RCC 7860 (cell line): Measurements from ENCODE around the gene MED4.

Source experiments
- DNase-seq: peaks from one replicate; pipeline ENCODE4 v3.0.0-alpha.2; 2015; ENCODE audit warnings: low spot score
- FAIRE-seq: peaks from 2 replicates; lab custom pipeline; 2012; peaks lifted over from hg19 to GRCh38; lab: Jason Lieb, UNC

MED4 gene

GRCh38 chr13:48094781-48095502, at the start of gene MED4:
MED4 (minus strand) TSS chr13:48095104; CDS start chr13:48095078, 26 bp downstream.
- FAIRE-seq (peak; percentile 40), DNase-seq (peak; percentile 83)

GRCh38 chr13:48144413-48145035, 49.6 kb upstream of the MED4 start:
- no peak for DNase-seq
- FAIRE-seq: no peak

- FAIRE-seq: no peak
Measured at GRCh38 chr13:48142436-48142835, 47.5 kb upstream of the MED4 start.

GRCh38 chr13:48138270-48138669, 43.4 kb upstream of the MED4 start:
- DNase-seq: no peak
- FAIRE-seq: no peak

More at GRCh38 chr13:48142436-48142835, 47.5 kb upstream of the MED4 start:
- no peak for DNase-seq

- DNase-seq (no peak), FAIRE-seq (no peak)
Measured at GRCh38 chr13:48132961-48133360, 38.1 kb upstream of the MED4 start.

- no peak for FAIRE-seq
- no peak for DNase-seq
Measured at GRCh38 chr13:48131533-48131932, 36.6 kb upstream of the MED4 start.

- peak; percentile 59 for DNase-seq
- FAIRE-seq: peak; percentile 61
Measured at GRCh38 chr13:48126944-48127830, 32.3 kb upstream of the MED4 start.

GRCh38 chr13:48125794-48126228, 30.9 kb upstream of the MED4 start:
- DNase-seq (no peak), FAIRE-seq (no peak)

- no peak for FAIRE-seq
- DNase-seq: no peak
Measured at GRCh38 chr13:48123812-48124211, 28.9 kb upstream of the MED4 start.

- FAIRE-seq (no peak), DNase-seq (no peak)
Measured at GRCh38 chr13:48121733-48122132, 26.8 kb upstream of the MED4 start.

GRCh38 chr13:48120241-48120640, 25.3 kb upstream of the MED4 start:
- FAIRE-seq: no peak

GRCh38 chr13:48118030-48118429, 23.1 kb upstream of the MED4 start:
- FAIRE-seq (no peak), DNase-seq (no peak)

More at GRCh38 chr13:48120241-48120640, 25.3 kb upstream of the MED4 start:
- DNase-seq: no peak

- DNase-seq: no peak
Measured at GRCh38 chr13:48116808-48117207, 21.9 kb upstream of the MED4 start.

GRCh38 chr13:48113756-48114130, 18.8 kb upstream of the MED4 start:
- FAIRE-seq (no peak), DNase-seq (no peak)

More at GRCh38 chr13:48116808-48117207, 21.9 kb upstream of the MED4 start:
- no peak for FAIRE-seq

- FAIRE-seq (no peak), DNase-seq (no peak)
Measured at GRCh38 chr13:48112896-48113755, 18.2 kb upstream of the MED4 start.

- FAIRE-seq (no peak), DNase-seq (no peak)
Measured at GRCh38 chr13:48110931-48111721, 16.2 kb upstream of the MED4 start.

GRCh38 chr13:48110132-48110868, 15.4 kb upstream of the MED4 start:
- no peak for FAIRE-seq

GRCh38 chr13:48108106-48108505, 13.2 kb upstream of the MED4 start:
- FAIRE-seq (no peak), DNase-seq (no peak)

More at GRCh38 chr13:48110132-48110868, 15.4 kb upstream of the MED4 start:
- no peak for DNase-seq

GRCh38 chr13:48097793-48098192, 2.9 kb upstream of the MED4 start:
- DNase-seq: no peak
- FAIRE-seq: no peak
